Measurements from ENCODE around the gene SLC25A27.

The SLC25A27 gene

DNA sequence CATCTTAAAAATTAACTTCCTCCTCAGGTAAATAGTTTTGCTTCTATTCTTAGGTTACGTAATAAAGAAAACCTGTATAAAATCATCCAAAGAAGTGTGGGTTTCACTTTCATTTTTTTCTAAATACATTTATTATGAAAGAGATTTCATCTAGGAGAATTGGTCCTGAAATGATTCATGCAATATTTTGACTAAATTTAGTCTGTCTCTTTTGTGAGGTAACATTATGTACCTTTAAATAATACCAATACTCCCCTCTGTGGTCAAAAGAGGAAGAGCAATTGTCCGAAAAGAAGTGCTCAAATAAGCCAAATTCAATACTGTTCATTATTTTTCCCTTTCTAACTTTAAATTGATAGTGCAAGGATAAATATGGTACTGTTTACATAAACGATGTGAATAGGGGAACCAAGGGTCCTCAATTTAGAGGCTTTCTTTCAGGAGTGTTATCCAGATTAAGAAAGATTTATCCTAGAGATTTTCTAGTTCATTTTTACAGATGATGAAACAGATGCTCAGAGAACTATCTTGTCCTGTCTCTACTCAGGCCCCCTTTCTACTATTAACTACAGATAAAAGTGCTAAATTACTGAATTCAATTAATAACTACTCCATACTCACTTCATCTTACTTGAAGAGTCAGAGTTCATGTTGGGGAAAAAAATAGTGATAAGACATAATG is 26.4 kb upstream of the SLC25A27 start:
- TF ChIP-seq, protein P1, sequence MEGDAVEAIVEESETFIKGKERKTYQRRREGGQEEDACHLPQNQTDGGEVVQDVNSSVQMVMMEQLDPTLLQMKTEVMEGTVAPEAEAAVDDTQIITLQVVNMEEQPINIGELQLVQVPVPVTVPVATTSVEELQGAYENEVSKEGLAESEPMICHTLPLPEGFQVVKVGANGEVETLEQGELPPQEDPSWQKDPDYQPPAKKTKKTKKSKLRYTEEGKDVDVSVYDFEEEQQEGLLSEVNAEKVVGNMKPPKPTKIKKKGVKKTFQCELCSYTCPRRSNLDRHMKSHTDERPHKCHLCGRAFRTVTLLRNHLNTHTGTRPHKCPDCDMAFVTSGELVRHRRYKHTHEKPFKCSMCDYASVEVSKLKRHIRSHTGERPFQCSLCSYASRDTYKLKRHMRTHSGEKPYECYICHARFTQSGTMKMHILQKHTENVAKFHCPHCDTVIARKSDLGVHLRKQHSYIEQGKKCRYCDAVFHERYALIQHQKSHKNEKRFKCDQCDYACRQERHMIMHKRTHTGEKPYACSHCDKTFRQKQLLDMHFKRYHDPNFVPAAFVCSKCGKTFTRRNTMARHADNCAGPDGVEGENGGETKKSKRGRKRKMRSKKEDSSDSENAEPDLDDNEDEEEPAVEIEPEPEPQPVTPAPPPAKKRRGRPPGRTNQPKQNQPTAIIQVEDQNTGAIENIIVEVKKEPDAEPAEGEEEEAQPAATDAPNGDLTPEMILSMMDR (IDR thresholded peaks at IDR 0.05; ENCODE audit: low read depth, low read length), result no peak
- no peak overlapping the region for H3K4me3 ChIP-seq (ENCODE audit: low read depth, low read length)

DNA sequence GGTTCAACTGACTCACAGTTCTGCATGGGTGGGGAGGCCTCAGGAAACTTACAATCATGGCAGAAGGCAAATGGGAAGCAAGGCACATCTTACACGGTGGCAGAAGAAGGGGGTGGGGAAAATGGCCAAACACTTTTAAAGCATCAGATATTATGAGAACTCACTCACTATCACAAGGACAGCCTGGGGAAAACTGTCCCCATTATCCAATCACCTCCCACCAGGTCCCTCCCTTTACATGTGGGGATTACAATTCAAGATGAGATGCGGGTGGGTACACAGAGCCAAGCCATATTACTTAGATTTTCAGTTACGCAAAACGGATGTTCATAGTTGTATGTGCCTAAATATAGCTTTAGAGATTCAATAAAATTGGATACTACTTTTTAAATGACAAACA is 25.8 kb upstream of the SLC25A27 start:
- no peak overlapping the region for H3K4me3 ChIP-seq (ENCODE audit: low read depth, low read length)
- TF ChIP-seq, protein P1 (IDR thresholded peaks at IDR 0.05; ENCODE audit: low read depth, low read length), result no peak

DNA sequence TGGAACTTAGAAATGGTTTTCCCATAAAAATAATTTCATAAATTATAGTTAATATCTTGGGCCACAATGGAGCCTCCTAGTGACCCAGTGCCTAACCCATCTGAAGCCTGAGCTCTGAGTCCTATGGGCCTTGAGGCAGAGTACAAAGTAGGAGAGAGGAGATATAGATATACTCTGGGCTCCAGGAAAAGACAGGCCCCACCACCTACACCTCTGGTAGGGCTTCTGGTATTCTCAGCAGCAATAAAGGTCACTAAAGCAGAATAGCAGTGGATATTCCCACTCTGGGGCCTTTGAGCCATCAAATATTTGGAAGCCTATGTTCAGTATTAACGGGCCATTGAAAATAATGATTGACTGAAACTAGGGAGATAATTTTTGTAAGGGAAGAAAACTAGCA is 24.3 kb upstream of the SLC25A27 start:
- H3K4me3 ChIP-seq (ENCODE audit: low read depth, low read length), result no peak overlapping the region
- TF ChIP-seq, protein P1 (IDR thresholded peaks at IDR 0.05; ENCODE audit: low read depth, low read length), result no peak

DNA sequence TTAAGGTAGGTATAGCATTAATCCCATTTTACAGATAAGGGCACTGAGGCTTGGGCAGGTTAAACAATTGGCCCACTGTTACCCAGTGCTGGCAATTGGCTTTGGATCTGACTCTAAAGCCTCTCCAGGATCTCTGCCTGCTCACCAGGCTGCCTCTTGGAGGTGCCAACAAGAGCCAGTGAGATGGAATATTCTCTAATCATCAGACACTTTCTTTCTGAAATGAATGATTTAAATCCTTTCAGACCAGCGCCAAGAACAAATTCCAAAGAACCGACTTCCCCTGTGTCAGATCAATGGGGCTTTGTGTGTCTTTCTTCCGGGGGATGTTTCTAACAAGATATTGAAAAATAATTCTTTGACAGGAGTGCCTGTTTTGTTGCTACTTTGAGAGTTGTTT is 23.8 kb upstream of the SLC25A27 start:
- no peak overlapping the region for H3K4me3 ChIP-seq (ENCODE audit: low read depth, low read length)
- TF ChIP-seq, protein P1 (IDR thresholded peaks at IDR 0.05; ENCODE audit: low read depth, low read length), result no peak

DNA sequence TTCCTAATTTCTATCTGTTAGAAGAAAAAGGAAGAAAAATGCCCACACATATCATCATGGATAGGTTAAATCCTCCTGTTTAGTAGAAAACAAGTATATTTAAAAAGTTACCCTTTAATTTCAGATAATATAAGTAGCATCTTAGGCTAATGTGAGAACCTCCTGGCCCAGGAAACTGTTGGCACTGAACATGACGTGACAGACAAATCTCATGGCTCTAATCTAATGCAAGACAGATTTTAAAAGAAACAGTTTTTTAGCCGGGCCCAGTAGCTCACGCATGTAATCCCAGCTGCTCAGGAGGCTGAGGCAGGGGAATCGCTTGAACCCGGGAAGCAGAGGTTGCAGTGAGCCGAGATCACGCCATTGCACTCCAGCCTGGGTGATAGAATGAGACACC is 23.1 kb upstream of the SLC25A27 start:
- no peak overlapping the region for H3K4me3 ChIP-seq (ENCODE audit: low read depth, low read length)
- TF ChIP-seq, protein P1 (IDR thresholded peaks at IDR 0.05; ENCODE audit: low read depth, low read length), result no peak

DNA sequence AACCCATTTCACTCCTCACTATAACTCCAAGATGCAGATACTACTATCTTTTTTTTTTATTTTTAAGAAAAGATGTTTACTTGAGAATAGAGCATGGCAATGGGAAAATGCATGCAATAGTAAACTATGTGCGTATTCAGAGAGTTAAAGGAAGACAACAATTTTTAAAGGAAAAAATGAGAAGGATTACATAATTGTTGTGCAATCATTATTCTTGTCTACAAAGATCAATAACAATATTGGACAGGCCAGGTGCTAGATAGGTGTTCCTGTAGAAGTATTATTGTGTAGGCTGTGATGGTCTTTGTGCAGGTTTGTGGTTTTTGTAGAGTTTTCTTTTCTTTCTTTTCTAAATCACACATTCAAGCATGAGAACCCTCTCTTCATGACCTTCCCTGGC is 20.7 kb upstream of the SLC25A27 start:
- TF ChIP-seq, protein P1 (IDR thresholded peaks at IDR 0.05; ENCODE audit: low read depth, low read length), result no peak
- no peak overlapping the region for H3K4me3 ChIP-seq (ENCODE audit: low read depth, low read length)

DNA sequence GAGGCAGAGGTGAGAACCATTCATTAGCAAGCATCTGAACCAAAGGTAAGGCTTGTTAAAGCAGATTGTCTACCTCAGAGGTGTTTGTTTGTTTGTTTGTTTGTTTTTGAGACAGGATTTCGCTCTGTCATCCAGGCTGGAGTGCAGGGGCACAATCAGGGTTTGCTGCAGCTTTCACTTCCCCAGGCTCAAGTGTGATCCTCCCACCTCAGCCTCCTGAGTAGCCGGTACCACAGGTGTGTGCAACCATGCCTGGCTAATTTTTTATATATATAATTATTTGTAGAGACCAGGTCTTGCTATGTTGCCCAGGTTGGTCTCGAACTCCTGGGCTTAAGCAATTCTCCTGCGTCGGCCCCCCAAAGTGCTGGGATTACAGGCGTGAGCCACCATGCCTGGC is 17.3 kb upstream of the SLC25A27 start:
- TF ChIP-seq, protein P1 (IDR thresholded peaks at IDR 0.05; ENCODE audit: low read depth, low read length), result no peak
- no peak overlapping the region for H3K4me3 ChIP-seq (ENCODE audit: low read depth, low read length)
